B cell (primary cell): Measurements from ENCODE around the gene PDZD2. TPM values are rescaled to one million over a fixed set of nuclear protein-coding genes. Genes with fewer than 3 reads are reported as not detected.

Source experiments
- ATAC-seq: fragments of 200-7000 bp; cut with Tn5 transposase; one replicate; pipeline ENCODE4 v1.10.0; 2021; ENCODE audit warnings: low read depth, mild to moderate bottlenecking, moderate number of reproducible peaks, moderate library complexity
- CTCF ChIA-PET: fragments of 350-600 bp; sonication (Branson Sonifier 250); formaldehyde crosslinking; loops from one replicate; lab custom pipeline; 2021; ENCODE audit warnings: antibody characterized with exemption, inconsistent platforms; lab: Charles Lee
- POLR2A ChIA-PET: fragments of 350-600 bp; sonication (Branson Sonifier 250); formaldehyde crosslinking; loops from one replicate; lab custom pipeline; 2021; ENCODE audit warnings: antibody characterized with exemption; lab: Charles Lee
- DNase-seq: peaks from one replicate; pipeline ENCODE4 v3.0.0; 2013
- H2AFZ ChIP-seq: 2 replicates; pipeline ENCODE4 v1.6.1; 2012; ENCODE audit warnings: mild to moderate bottlenecking, low read depth, low read length; ENCODE audit not compliant: insufficient read depth, poor library complexity, severe bottlenecking
- H3K27ac ChIP-seq, 2 donors: 1 replicate in 1 of 2; 2 replicates in 1 of 2; pipeline ENCODE4 v1.5.1; 2012 to 2013; ENCODE audit warnings: low read length in 2 of 2, mild to moderate bottlenecking in 2 of 2, moderate library complexity in 1 of 2
- H3K27me3 ChIP-seq, 4 experiments: fragments of 200-600 bp in 1 of 4; sonication (generic) in 1 of 4; replicated peaks in 1 of 4; 1 replicate in 2 of 4; 2 replicates in 2 of 4; pipeline versions ENCODE4 v1.6.1 to v1.7.0; 2013 to 2016; ENCODE audit warnings: low read length in 3 of 4, mild to moderate bottlenecking in 2 of 4, mixed read lengths in 1 of 4, moderate library complexity in 1 of 4; ENCODE audit not compliant: insufficient read depth in 4 of 4, control insufficient read depth in 3 of 4; ENCODE audit errors: control extremely low read depth in 1 of 4
- H3K36me3 ChIP-seq, 2 experiments: replicated peaks in 1 of 2; 1 replicate in 1 of 2; 2 replicates in 1 of 2; pipeline versions ENCODE4 v1.6.1 to v1.7.1; 2013; ENCODE audit warnings: low read length in 1 of 2; ENCODE audit not compliant: insufficient read depth in 2 of 2, control insufficient read depth in 1 of 2; ENCODE audit errors: control extremely low read depth in 1 of 2, extremely low read depth in 1 of 2
- H3K4me1 ChIP-seq, 2 donors: fragments of 200-600 bp in 1 of 2; sonication (generic) in 1 of 2; 1 replicate in 1 of 2; 2 replicates in 1 of 2; pipeline versions ENCODE4 v1.5.1 to v1.6.1; 2013 to 2017; ENCODE audit warnings: low read length in 2 of 2; ENCODE audit not compliant: control insufficient read depth in 2 of 2, insufficient read depth in 2 of 2
- H3K4me2 ChIP-seq: replicated peaks from 2 replicates; pipeline ENCODE3; 2012; ENCODE audit warnings: mild to moderate bottlenecking, low read depth, low read length; ENCODE audit not compliant: poor library complexity, severe bottlenecking
- H3K4me3 ChIP-seq, 5 experiments: fragments of 200-600 bp in 1 of 5; sonication (generic) in 1 of 5; 1 replicate in 3 of 5; 2 replicates in 2 of 5; pipeline versions ENCODE4 v1.5.1 to v1.7.0; 2011 to 2016; ENCODE audit warnings: low read length in 4 of 5, mild to moderate bottlenecking in 4 of 5, low read depth in 2 of 5, control low read depth in 1 of 5, moderate library complexity in 1 of 5; ENCODE audit not compliant: insufficient read depth in 1 of 5; ENCODE audit errors: control extremely low read depth in 1 of 5, extremely low read depth in 1 of 5
- H3K79me2 ChIP-seq: fragments of 200-600 bp; sonication (generic); one replicate; pipeline ENCODE4 v1.6.0; 2016; ENCODE audit warnings: low read length; ENCODE audit not compliant: control insufficient read depth, insufficient read depth
- H3K9ac ChIP-seq: fragments of 200-600 bp; sonication (generic); 2 replicates; pipeline ENCODE4 v1.6.1; 2017; ENCODE audit warnings: mild to moderate bottlenecking, low read length, moderate library complexity
- H3K9me3 ChIP-seq, 3 donors: one replicate each; pipeline versions ENCODE4 v1.6.1 to v1.7.1; 2013; ENCODE audit warnings: low read length in 2 of 3; ENCODE audit not compliant: control insufficient read depth in 2 of 3, insufficient read depth in 1 of 3; ENCODE audit errors: control extremely low read depth in 1 of 3
- H4K20me1 ChIP-seq: 2 replicates; pipeline ENCODE4 v1.6.0; 2012; ENCODE audit warnings: mild to moderate bottlenecking, low read length; ENCODE audit not compliant: insufficient read depth, control insufficient read depth, poor library complexity, severe bottlenecking
- H3K27ac Mint-ChIP-seq: one replicate; pipeline ENCODE4 v1.8.0; 2021; ENCODE audit warnings: mixed read lengths
- H3K27me3 Mint-ChIP-seq: one replicate; pipeline ENCODE4 v1.8.0; 2021; ENCODE audit warnings: mixed read lengths
- H3K4me1 Mint-ChIP-seq: one replicate; pipeline ENCODE4 v1.8.0; 2021; ENCODE audit warnings: mixed read lengths
- H3K4me3 Mint-ChIP-seq: one replicate; pipeline ENCODE4 v1.8.0; 2021; ENCODE audit warnings: mixed read lengths
- H3K9me3 Mint-ChIP-seq: one replicate; pipeline ENCODE4 v1.8.0; 2022; ENCODE audit warnings: mixed read lengths; ENCODE audit not compliant: insufficient read depth
- EZH2 ChIP-seq: IDR thresholded peaks from 2 replicates; pipeline ENCODE4 v1.6.1; 2012; ENCODE audit warnings: borderline replicate concordance, low read depth, mild to moderate bottlenecking, moderate library complexity, low read length; ENCODE audit not compliant: insufficient read depth, poor library complexity, severe bottlenecking
- WGBS: methylation state at CpG from one replicate; pipeline ENCODE4 v1.1.5; 2013; ENCODE audit warnings: missing lambda C conversion rate; ENCODE audit not compliant: insufficient coverage; 5-methylcytosine and 5-hydroxymethylcytosine counted together
- intact Hi-C: fragments of 100-400 bp; cut with micrococcal nuclease; formaldehyde crosslinking; loops from one replicate; pipeline ENCODE4 v1.10.0; 2022
- polyA plus RNA-seq: library from polyadenylated mRNA; depleted of rRNA; stranded (reverse); fragments of >200 nt; gene quantifications from 2 replicates; pipeline ENCODE4 v1.2.3, GENCODE V29; 2012
- total RNA-seq, 2 donors: library from RNA; stranded (reverse); fragments of 120-200 nt in 1 of 2; gene quantifications; 1 replicate in 1 of 2; 2 replicates in 1 of 2; pipeline versions ENCODE4 v1.2.3 to v1.2.4, GENCODE V29; 2013 to 2022
- TF ChIP-seq, protein P1 (sequence below): fragments of 200-600 bp; IDR thresholded peaks from one replicate; pipeline ENCODE4 v1.8.0; 2022; ENCODE audit warnings: antibody characterized with exemption, mild to moderate bottlenecking

Gene PDZD2
- total and polyA plus RNA-seq, 2 donors (not counting 1 experiment from before 2014, with no cell fraction given) = not detected

DNA sequence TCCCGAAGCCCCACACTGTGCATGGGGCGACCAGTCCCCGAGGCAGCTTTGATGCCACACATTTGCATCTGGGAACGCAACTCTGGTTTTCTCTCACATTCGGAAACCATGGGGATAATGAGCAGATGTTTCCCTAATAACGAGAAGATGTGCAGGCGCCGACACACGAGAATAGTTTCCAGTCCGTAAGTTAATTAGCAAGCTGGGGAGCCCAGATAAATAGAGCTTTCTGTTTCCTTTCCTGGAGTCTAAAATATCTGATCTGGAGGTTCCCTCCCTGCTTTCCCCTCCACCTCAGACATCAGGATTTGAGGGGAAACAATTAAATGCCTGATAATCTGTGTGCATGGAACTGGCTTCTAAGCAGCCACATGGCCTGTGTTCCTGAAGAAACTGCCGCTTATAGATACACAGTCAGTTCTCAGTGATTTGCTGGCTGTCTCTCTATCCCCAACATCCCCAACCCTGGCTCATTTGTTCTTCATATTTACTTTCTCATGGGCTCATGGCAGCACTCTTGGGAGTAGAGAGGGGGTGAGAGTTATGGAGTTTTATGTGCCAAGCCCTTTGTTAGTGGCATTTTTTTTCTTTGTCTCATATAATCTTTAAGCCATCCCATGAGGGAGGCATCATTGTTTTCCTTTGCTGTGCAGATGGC lies 62.8 kb downstream of the PDZD2 start:
- TF ChIP-seq, protein P1, sequence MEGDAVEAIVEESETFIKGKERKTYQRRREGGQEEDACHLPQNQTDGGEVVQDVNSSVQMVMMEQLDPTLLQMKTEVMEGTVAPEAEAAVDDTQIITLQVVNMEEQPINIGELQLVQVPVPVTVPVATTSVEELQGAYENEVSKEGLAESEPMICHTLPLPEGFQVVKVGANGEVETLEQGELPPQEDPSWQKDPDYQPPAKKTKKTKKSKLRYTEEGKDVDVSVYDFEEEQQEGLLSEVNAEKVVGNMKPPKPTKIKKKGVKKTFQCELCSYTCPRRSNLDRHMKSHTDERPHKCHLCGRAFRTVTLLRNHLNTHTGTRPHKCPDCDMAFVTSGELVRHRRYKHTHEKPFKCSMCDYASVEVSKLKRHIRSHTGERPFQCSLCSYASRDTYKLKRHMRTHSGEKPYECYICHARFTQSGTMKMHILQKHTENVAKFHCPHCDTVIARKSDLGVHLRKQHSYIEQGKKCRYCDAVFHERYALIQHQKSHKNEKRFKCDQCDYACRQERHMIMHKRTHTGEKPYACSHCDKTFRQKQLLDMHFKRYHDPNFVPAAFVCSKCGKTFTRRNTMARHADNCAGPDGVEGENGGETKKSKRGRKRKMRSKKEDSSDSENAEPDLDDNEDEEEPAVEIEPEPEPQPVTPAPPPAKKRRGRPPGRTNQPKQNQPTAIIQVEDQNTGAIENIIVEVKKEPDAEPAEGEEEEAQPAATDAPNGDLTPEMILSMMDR = no peak
- TF ChIP-seq EZH2 = no peak
- Histone ChIP-seq H3K9ac (no peak overlapping the region), H3K4me3 (no peak overlapping the region), H3K9me3 (no peaks in the 10 kb centered on the region), H3K36me3 (no peaks in the 10 kb centered on the region), H3K79me2 (no peaks in the 10 kb centered on the region), H2AFZ (no peak overlapping the region), H3K4me2 (no peak overlapping the region), H3K4me1 (no peaks in the 10 kb centered on the region), H4K20me1 (no peaks in the 10 kb centered on the region), H3K27me3 (peaks cover 0 to 3% (median 0%) of the 10 kb centered on the region in 4 experiments), H3K27ac (no peak overlapping the region)
- no peaks in the 10 kb centered on the region for H3K9me3 Mint-ChIP-seq
- DNase-seq (no peak), ATAC-seq (no peak)
- ChIA-PET POLR2A (no interaction called here), CTCF (no interaction called here)
- H3K4me3 Mint-ChIP-seq = no peak overlapping the region
- peaks cover 10% of the 10 kb centered on the region for H3K27me3 Mint-ChIP-seq
- WGBS = 61% methylated on average over 7 of the region's 11 CpGs
- intact Hi-C loops = no loop called here
- H3K27ac Mint-ChIP-seq = no peak overlapping the region
- no peaks in the 10 kb centered on the region for H3K4me1 Mint-ChIP-seq

DNA sequence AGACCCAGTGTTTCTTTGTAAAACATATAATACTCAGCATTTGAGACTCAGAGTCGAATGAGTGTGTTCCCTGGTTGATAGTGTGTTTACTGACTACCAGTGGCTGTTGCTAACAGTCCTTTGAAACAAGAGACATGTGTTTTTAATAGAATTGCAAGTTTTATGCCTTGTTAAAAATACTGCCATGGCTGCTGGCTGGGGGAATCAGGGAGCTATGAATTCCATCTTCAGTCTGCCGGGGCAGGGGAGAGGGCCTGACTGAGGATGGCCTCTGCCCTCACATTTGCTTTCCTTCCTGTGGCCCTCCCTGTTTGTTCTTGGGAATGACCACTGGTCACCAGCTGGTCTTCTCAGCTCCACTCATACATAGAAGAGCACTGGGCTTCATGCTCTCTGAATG lies 63.8 kb downstream of the PDZD2 start:
- Mint-ChIP-seq H3K27me3 (peaks cover 10% of the 10 kb centered on the region), H3K4me3 (no peak overlapping the region), H3K4me1 (no peaks in the 10 kb centered on the region), H3K27ac (no peak overlapping the region), H3K9me3 (no peaks in the 10 kb centered on the region)
- DNase-seq (no peak), ATAC-seq (no peak)
- H4K20me1 ChIP-seq = no peaks in the 10 kb centered on the region
- intact Hi-C loops = no loop called here
- no peaks in the 10 kb centered on the region for H3K79me2 ChIP-seq
- POLR2A ChIA-PET = no interaction called here
- H2AFZ ChIP-seq = no peak overlapping the region
- H3K4me1 ChIP-seq = no peaks in the 10 kb centered on the region
- TF ChIP-seq, protein P1 = no peak
- TF ChIP-seq EZH2 = no peak
- no peaks in the 10 kb centered on the region for H3K36me3 ChIP-seq
- CTCF ChIA-PET = no interaction called here
- no peak overlapping the region for H3K4me3 ChIP-seq
- H3K27me3 ChIP-seq = peaks cover 0 to 3% (median 0%) of the 10 kb centered on the region in 4 experiments
- no peak overlapping the region for H3K4me2 ChIP-seq
- WGBS = 91% methylated on average over 1 of the region's 2 CpGs
- H3K27ac ChIP-seq = no peak overlapping the region
- no peak overlapping the region for H3K9ac ChIP-seq
- H3K9me3 ChIP-seq = no peaks in the 10 kb centered on the region
